ENCODE data around the gene ADAT3. TPM values are rescaled to one million over a fixed set of nuclear protein-coding genes. Genes with fewer than 3 reads are reported as not detected.

The ADAT3 gene
- total and polyA plus RNA-seq, 4 donors = 4.0 to 11.9 (median 6.8) TPM

- Histone ChIP-seq H3K27ac (ENCODE audit: low read depth in 1 of 2, low read length in 1 of 2) (peak overlapping the region in 1 of 2 donors; percentile 9), H3K9ac (ENCODE audit: insufficient read depth in 1 of 2, low read length in 2 of 2) (peak overlapping the region in 1 of 2 donors; percentile 28), H3K27me3 (ENCODE audit: control insufficient read depth in 3 of 3, insufficient read depth in 3 of 3, low read length in 2 of 3) (no peaks in the 10 kb centered on the region), H3K4me3 (no peak overlapping the region), H3K4me1 (ENCODE audit: control insufficient read depth in 5 of 5, insufficient read depth in 5 of 5, low read length in 5 of 5) (peaks cover 0 to 15% (median 4%) of the 10 kb centered on the region in 5 donors), H3K36me3 (ENCODE audit: control insufficient read depth in 4 of 4, insufficient read depth in 4 of 4, low read length in 4 of 4) (no peaks in the 10 kb centered on the region), H3K9me3 (ENCODE audit: control insufficient read depth in 4 of 4, insufficient read depth in 3 of 4, low read length in 3 of 4) (peaks cover 0 to 4% (median 2%) of the 10 kb centered on the region in 4 donors)
- 55 to 79% methylated on average over 11 of the region's 11 CpGs for WGBS, 2 donors
- no peak for TF ChIP-seq CTCF (IDR thresholded peaks at IDR 0.05; ENCODE audit: control extremely low read depth, extremely low read depth)
- DNase-seq (peak; percentile 52 to 68 (median 52)), ATAC-seq (ENCODE audit: insufficient read depth, low FRiP score) (no peak)
These were observed 30.4 kb downstream of the ADAT3 start for GRCh38 chr19:1935484-1936208.

- no peak for DNase-seq
- Histone ChIP-seq H3K9ac (ENCODE audit: insufficient read depth in 1 of 2, low read length in 2 of 2) (peak overlapping the region in 1 of 2 donors; percentile 28), H3K4me3 (no peak overlapping the region), H3K4me1 (ENCODE audit: control insufficient read depth in 5 of 5, insufficient read depth in 5 of 5, low read length in 5 of 5) (peaks cover 0 to 15% (median 4%) of the 10 kb centered on the region in 5 donors), H3K27me3 (ENCODE audit: control insufficient read depth in 3 of 3, insufficient read depth in 3 of 3, low read length in 2 of 3) (no peaks in the 10 kb centered on the region), H3K27ac (ENCODE audit: low read depth in 1 of 2, low read length in 1 of 2) (no peak overlapping the region), H3K36me3 (ENCODE audit: control insufficient read depth in 4 of 4, insufficient read depth in 4 of 4, low read length in 4 of 4) (no peaks in the 10 kb centered on the region), H3K9me3 (ENCODE audit: control insufficient read depth in 4 of 4, insufficient read depth in 3 of 4, low read length in 3 of 4) (peaks cover 0 to 4% (median 2%) of the 10 kb centered on the region in 4 donors)
- TF ChIP-seq CTCF (IDR thresholded peaks at IDR 0.05; ENCODE audit: control extremely low read depth, extremely low read depth) = no peak
- WGBS, 2 donors = 87 to 89% methylated on average over 3 of the region's 3 CpGs
- no peak for ATAC-seq (ENCODE audit: insufficient read depth, low FRiP score)
These were observed 31.2 kb downstream of the ADAT3 start for GRCh38 chr19:1936430-1936829.

- Histone ChIP-seq H3K36me3 (ENCODE audit: control insufficient read depth in 4 of 4, insufficient read depth in 4 of 4, low read length in 4 of 4) (no peaks in the 10 kb centered on the region), H3K4me3 (no peak overlapping the region), H3K9me3 (ENCODE audit: control insufficient read depth in 4 of 4, insufficient read depth in 3 of 4, low read length in 3 of 4) (peaks cover 0 to 4% (median 2%) of the 10 kb centered on the region in 4 donors), H3K27me3 (ENCODE audit: control insufficient read depth in 3 of 3, insufficient read depth in 3 of 3, low read length in 2 of 3) (no peaks in the 10 kb centered on the region), H3K4me1 (ENCODE audit: control insufficient read depth in 5 of 5, insufficient read depth in 5 of 5, low read length in 5 of 5) (peaks cover 0 to 15% (median 4%) of the 10 kb centered on the region in 5 donors), H3K9ac (ENCODE audit: insufficient read depth in 1 of 2, low read length in 2 of 2) (no peak overlapping the region), H3K27ac (ENCODE audit: low read depth in 1 of 2, low read length in 1 of 2) (no peak overlapping the region)
- no peak for TF ChIP-seq CTCF (IDR thresholded peaks at IDR 0.05; ENCODE audit: control extremely low read depth, extremely low read depth)
- ATAC-seq (ENCODE audit: insufficient read depth, low FRiP score) = no peak
- DNase-seq = no peak
- 89 to 92% methylated on average over 24 of the region's 24 CpGs for WGBS, 2 donors
These were observed 31.9 kb downstream of the ADAT3 start for GRCh38 chr19:1936916-1937610.
